Measurements from ENCODE around the gene ZNF385A.

DNA sequence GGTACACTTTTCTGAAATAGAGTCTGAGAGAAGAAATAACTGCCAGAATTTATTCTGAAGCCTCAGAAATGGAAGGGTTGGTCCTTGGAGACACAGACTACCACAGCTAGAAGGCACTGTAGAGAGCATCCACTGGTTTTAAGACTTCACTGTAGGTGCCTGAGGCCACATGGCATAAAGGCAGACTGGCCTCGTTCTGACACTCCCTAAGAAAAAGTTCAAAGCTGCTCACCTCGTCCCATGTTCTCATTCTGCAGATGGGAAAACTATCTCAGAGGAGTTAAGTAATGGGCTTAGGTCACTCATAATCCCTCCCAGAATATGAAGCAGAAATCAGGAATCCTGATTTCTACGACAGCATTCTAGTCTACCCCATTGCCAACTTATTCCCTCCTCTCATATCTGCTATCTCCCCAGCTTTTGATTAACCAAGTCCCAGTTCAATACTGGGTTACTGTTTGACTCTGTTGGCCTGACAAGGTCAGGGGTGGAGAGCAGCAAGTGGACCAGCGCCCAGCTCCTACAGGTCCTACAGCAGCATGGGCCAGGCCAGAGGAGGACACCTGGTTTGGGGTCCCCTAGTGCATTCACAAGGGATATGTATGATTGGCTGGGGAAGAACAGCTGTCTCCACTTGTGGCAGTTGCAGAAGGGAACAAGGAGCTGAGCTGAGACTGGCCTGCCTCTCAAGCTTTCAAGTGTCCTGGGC, 30.8 kb upstream of the ZNF385A start:
- TF ChIP-seq CTCF (IDR thresholded peaks at IDR 0.05) (no peak), POLR2AphosphoS5 (IDR thresholded peaks at IDR 0.05) (peak in 1 of 3 donors; percentile 2), POLR2A (IDR thresholded peaks at IDR 0.05) (no peak), EP300 (IDR thresholded peaks at IDR 0.05) (no peak)
